Measurements from ENCODE around the gene COL5A1.
"Not testable (repeated sequence)": the region's sequence is repeated elsewhere in the genome, so short reads cannot be mapped to it uniquely, and the experiment has no call there.

Gene COL5A1

GRCh38 chr9:134852906-134853654 lies 211.5 kb downstream of the COL5A1 start:
- Histone ChIP-seq H3K4me1 (ENCODE audit: control insufficient read depth, insufficient read depth, low read length, unreplicated experiment) (no peaks in the 10 kb centered on the region), H3K27ac (ENCODE audit: low read depth, low read length) (no peak overlapping the region), H3K79me2 (ENCODE audit: control insufficient read depth, insufficient read depth, low read length, unreplicated experiment) (no peaks in the 10 kb centered on the region), H2AFZ (ENCODE audit: low read length, unreplicated experiment) (no peak overlapping the region), H3K27me3 (ENCODE audit: insufficient read depth, low read length) (no peaks in the 10 kb centered on the region), H3K4me3 (ENCODE audit: low read depth, low read length) (no peak overlapping the region), H3K36me3 (ENCODE audit: insufficient read depth, low read length) (no peaks in the 10 kb centered on the region)

GRCh38 chr9:134853893-134854292 lies 212.3 kb downstream of the COL5A1 start:
- Histone ChIP-seq H3K27me3 (ENCODE audit: insufficient read depth, low read length) (no peaks in the 10 kb centered on the region), H2AFZ (ENCODE audit: low read length, unreplicated experiment) (no peak overlapping the region), H3K79me2 (ENCODE audit: control insufficient read depth, insufficient read depth, low read length, unreplicated experiment) (no peaks in the 10 kb centered on the region), H3K36me3 (ENCODE audit: insufficient read depth, low read length) (no peaks in the 10 kb centered on the region), H3K27ac (ENCODE audit: low read depth, low read length) (no peak overlapping the region), H3K4me3 (ENCODE audit: low read depth, low read length) (no peak overlapping the region), H3K4me1 (ENCODE audit: control insufficient read depth, insufficient read depth, low read length, unreplicated experiment) (peaks cover 5% of the 10 kb centered on the region)

- no peaks in the 10 kb centered on the region; the same call in 1 of the 2 replicates for H3K27me3 ChIP-seq (ENCODE audit: insufficient read depth, low read length)
- H3K4me3 ChIP-seq (ENCODE audit: low read depth, low read length) = no peak overlapping the region
- no peak overlapping the region for H2AFZ ChIP-seq (ENCODE audit: low read length, unreplicated experiment)
- H3K4me1 ChIP-seq (ENCODE audit: control insufficient read depth, insufficient read depth, low read length, unreplicated experiment) = peaks cover 5% of the 10 kb centered on the region
- no peaks in the 10 kb centered on the region for H3K36me3 ChIP-seq (ENCODE audit: insufficient read depth, low read length)
- H3K79me2 ChIP-seq (ENCODE audit: control insufficient read depth, insufficient read depth, low read length, unreplicated experiment) = no peaks in the 10 kb centered on the region
- H3K27ac ChIP-seq (ENCODE audit: low read depth, low read length) = no peak overlapping the region
Observed at GRCh38 chr9:134854541-134854981, 213.0 kb downstream of the COL5A1 start.

- H3K27ac ChIP-seq (ENCODE audit: low read depth, low read length) = no peak overlapping the region
- H3K4me1 ChIP-seq (ENCODE audit: control insufficient read depth, insufficient read depth, low read length, unreplicated experiment) = peaks cover 5% of the 10 kb centered on the region
- no peak overlapping the region for H3K4me3 ChIP-seq (ENCODE audit: low read depth, low read length)
- H3K27me3 ChIP-seq (ENCODE audit: insufficient read depth, low read length) = no peaks in the 10 kb centered on the region; the same call in 1 of the 2 replicates
- H3K36me3 ChIP-seq (ENCODE audit: insufficient read depth, low read length) = no peaks in the 10 kb centered on the region
- no peaks in the 10 kb centered on the region for H3K79me2 ChIP-seq (ENCODE audit: control insufficient read depth, insufficient read depth, low read length, unreplicated experiment)
- H2AFZ ChIP-seq (ENCODE audit: low read length, unreplicated experiment) = no peak overlapping the region
Observed at GRCh38 chr9:134855231-134855899, 213.8 kb downstream of the COL5A1 start.

GRCh38 chr9:134855900-134856377 lies 214.3 kb downstream of the COL5A1 start:
- Histone ChIP-seq H3K27ac (ENCODE audit: low read depth, low read length) (no peak overlapping the region), H3K4me3 (ENCODE audit: low read depth, low read length) (no peak overlapping the region), H2AFZ (ENCODE audit: low read length, unreplicated experiment) (no peak overlapping the region), H3K79me2 (ENCODE audit: control insufficient read depth, insufficient read depth, low read length, unreplicated experiment) (no peaks in the 10 kb centered on the region), H3K36me3 (ENCODE audit: insufficient read depth, low read length) (no peaks in the 10 kb centered on the region; the same call in 1 of the 2 replicates), H3K4me1 (ENCODE audit: control insufficient read depth, insufficient read depth, low read length, unreplicated experiment) (peaks cover 5% of the 10 kb centered on the region), H3K27me3 (ENCODE audit: insufficient read depth, low read length) (no peaks in the 10 kb centered on the region; the same call in 1 of the 2 replicates)

GRCh38 chr9:134857451-134857850 lies 215.8 kb downstream of the COL5A1 start:
- H3K4me3 ChIP-seq (ENCODE audit: low read depth, low read length); H3K27me3 ChIP-seq (ENCODE audit: insufficient read depth, low read length); H3K79me2 ChIP-seq (ENCODE audit: control insufficient read depth, insufficient read depth, low read length, unreplicated experiment); H2AFZ ChIP-seq (ENCODE audit: low read length, unreplicated experiment); H3K27ac ChIP-seq (ENCODE audit: low read depth, low read length); H3K4me1 ChIP-seq (ENCODE audit: control insufficient read depth, insufficient read depth, low read length, unreplicated experiment); H3K36me3 ChIP-seq (ENCODE audit: insufficient read depth, low read length): not testable (repeated sequence)

GRCh38 chr9:134858051-134858841 lies 216.6 kb downstream of the COL5A1 start:
- no peaks in the 10 kb centered on the region for H3K79me2 ChIP-seq (ENCODE audit: control insufficient read depth, insufficient read depth, low read length, unreplicated experiment)
- H2AFZ ChIP-seq (ENCODE audit: low read length, unreplicated experiment) = no peak overlapping the region

GRCh38 chr9:134860510-134860909 lies 218.9 kb downstream of the COL5A1 start:
- H3K27ac ChIP-seq (ENCODE audit: low read depth, low read length) = no peak overlapping the region
- no peak overlapping the region for H2AFZ ChIP-seq (ENCODE audit: low read length, unreplicated experiment)
- no peak overlapping the region for H3K4me3 ChIP-seq (ENCODE audit: low read depth, low read length)
- peaks cover 5% of the 10 kb centered on the region for H3K4me1 ChIP-seq (ENCODE audit: control insufficient read depth, insufficient read depth, low read length, unreplicated experiment)
- H3K36me3 ChIP-seq (ENCODE audit: insufficient read depth, low read length) = no peaks in the 10 kb centered on the region; the same call in 1 of the 2 replicates
- H3K79me2 ChIP-seq (ENCODE audit: control insufficient read depth, insufficient read depth, low read length, unreplicated experiment) = no peaks in the 10 kb centered on the region
- H3K27me3 ChIP-seq (ENCODE audit: insufficient read depth, low read length) = no peaks in the 10 kb centered on the region; the same call in 1 of the 2 replicates

More at GRCh38 chr9:134858051-134858841, 216.6 kb downstream of the COL5A1 start:
- no peaks in the 10 kb centered on the region; the same call in 1 of the 2 replicates for H3K36me3 ChIP-seq (ENCODE audit: insufficient read depth, low read length)
- no peak overlapping the region for H3K4me3 ChIP-seq (ENCODE audit: low read depth, low read length)
- H3K4me1 ChIP-seq (ENCODE audit: control insufficient read depth, insufficient read depth, low read length, unreplicated experiment) = peaks cover 5% of the 10 kb centered on the region
- no peak overlapping the region for H3K27ac ChIP-seq (ENCODE audit: low read depth, low read length)
- H3K27me3 ChIP-seq (ENCODE audit: insufficient read depth, low read length) = no peaks in the 10 kb centered on the region; the same call in 1 of the 2 replicates

GRCh38 chr9:134861595-134862334 lies 220.2 kb downstream of the COL5A1 start:
- H2AFZ ChIP-seq (ENCODE audit: low read length, unreplicated experiment) = no peak overlapping the region
- peaks cover 5% of the 10 kb centered on the region for H3K4me1 ChIP-seq (ENCODE audit: control insufficient read depth, insufficient read depth, low read length, unreplicated experiment)
- H3K79me2 ChIP-seq (ENCODE audit: control insufficient read depth, insufficient read depth, low read length, unreplicated experiment) = no peaks in the 10 kb centered on the region
- no peaks in the 10 kb centered on the region; the same call in 1 of the 2 replicates for H3K27me3 ChIP-seq (ENCODE audit: insufficient read depth, low read length)
- H3K27ac ChIP-seq (ENCODE audit: low read depth, low read length) = no peak overlapping the region
- H3K4me3 ChIP-seq (ENCODE audit: low read depth, low read length) = no peak overlapping the region
- H3K36me3 ChIP-seq (ENCODE audit: insufficient read depth, low read length) = no peaks in the 10 kb centered on the region; the same call in 1 of the 2 replicates

Data from ACC112 (cell line).